ENCODE results near the gene TRAF1.

TRAF1 gene

DNA sequence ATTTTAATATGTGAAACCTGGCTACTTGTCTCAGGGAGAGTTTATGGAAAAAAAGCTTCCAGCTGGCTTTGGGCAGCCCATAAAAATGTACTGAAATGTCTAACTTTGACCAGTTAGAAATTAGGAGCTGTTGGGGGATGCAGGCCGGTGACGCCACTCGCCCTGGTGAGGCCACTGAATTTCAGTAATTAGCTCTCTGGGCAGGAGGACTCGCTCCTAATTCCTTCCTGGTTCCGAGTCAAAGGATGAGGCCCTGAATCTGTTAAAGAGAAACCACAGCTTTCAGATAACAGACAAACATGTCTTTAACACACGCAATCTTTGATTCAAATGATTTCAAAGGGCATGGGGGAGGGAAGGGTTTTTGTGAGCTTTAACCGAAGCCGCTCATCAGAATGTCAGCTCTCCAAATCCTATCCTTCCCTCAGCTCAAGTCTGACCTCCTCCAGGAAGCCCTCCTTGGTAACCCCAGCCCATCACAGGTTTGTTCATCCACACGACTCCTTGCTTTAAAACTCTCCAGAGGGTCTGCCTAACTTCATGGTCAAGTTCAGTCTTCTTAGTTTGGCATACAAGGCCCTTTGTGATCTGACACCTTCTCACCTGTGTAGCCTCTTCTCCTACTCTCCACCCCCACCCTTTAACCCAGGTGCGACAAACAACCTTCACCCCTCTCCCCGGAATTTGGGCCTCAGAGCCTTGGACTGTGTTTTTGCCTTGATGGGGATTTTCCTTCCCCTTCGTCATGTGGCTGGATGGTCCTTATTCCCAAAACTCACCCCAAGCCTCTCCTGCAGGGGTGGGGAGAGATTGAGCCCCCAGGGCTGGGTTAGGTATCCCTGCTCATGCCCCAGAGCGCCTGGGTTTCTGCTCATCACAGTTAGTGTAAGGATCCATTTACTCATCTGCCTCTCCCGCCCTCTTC, 36.0 kb downstream of the TRAF1 start:
- no peak for DNase-seq (ENCODE audit: low spot score)

DNA sequence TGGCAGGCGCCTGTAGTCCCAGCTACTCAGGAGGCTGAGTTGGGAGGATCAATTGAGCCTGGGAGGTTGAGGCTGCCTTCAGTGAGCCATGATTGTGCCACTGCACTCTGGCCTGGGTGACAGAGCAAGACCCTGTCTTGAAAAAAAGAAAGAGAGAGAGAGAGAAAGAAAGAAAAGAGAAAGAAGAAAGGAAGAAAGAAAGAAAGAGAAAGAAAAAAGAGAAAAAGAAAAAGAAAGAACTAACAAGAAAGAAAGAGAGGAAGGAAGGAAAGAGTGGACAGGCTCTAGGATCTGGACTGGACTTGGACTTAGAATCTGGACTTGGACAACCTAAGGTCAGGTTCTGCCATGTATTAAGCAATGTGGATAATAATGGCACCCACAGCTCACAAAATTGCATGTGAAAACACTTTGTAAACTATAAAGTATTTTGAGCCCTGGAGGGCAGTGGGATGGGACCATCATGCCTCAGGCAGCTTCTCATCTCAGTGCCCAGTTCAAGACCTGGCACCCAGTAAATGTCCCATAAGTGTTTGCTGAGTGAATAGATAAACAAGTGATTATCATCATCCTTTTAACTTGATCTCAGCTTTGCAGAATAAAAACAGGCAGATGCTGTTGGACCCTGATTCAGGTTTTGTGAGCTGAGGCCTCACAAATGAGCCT, 36.9 kb downstream of the TRAF1 start:
- DNase-seq (ENCODE audit: low spot score) = no peak

DNA sequence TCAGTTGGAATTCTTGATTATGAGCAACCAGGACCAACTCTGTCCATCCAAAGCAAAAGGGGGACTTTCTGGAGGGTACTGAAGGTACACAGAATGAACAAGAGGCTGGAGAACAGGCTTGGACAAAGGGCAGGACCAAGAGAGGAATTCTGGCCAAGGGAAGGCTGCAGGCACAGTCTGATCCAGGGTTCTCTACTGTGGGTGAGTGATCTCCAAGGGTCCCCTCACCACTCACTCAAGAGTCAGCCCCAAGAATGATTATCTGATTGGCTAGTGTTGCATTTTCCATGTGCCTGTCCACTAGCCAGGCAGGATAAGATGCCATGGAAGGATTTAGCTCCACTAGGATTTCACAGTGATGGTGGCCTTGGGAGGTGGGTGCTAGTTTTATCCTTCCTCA, 38.0 kb downstream of the TRAF1 start:
- DNase-seq (ENCODE audit: low spot score) = no peak

DNA sequence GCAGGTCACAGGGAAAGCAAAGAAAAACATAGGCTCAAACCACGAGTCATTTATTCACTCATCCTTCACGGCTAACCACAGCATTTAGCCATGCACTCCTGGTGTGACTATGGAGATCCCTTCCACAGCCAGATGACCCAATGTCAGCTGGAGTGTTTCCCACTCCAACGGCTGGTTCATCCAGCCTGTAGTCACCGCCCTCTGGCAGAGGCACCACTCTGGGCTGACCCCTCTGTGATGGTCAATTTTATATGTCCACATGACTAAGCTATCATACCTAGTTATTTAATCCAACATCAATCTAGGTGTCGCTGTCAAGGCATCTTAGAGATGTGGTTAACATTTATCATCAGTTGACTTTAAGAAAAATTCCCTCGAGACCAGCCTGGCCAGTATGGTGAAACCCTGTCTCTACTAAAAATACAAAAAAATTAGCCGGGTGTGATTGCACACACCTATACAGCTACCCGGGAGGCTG, 40.1 kb downstream of the TRAF1 start:
- DNase-seq (ENCODE audit: low spot score) = no peak

DNA sequence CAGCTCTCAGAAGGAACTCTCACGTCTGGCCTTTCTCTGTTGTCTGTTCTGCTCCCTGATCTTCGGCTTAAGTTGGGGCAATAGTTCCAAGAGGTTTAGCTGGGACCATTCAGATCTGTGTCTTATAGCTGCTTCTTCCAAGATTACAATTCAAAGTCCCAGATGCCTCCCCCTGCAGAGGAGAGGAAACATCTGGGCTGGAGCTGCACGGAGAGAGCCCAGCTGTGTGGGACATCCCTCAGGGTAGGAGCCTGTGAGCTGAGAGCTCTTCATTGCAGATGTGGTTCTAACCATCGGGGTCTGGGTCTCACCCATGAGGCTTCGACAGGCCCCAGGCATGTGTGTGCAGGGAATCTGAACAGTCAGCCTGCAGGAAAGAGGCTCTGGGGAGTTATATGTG, 40.6 kb downstream of the TRAF1 start:
- no peak for DNase-seq (ENCODE audit: low spot score)

DNA sequence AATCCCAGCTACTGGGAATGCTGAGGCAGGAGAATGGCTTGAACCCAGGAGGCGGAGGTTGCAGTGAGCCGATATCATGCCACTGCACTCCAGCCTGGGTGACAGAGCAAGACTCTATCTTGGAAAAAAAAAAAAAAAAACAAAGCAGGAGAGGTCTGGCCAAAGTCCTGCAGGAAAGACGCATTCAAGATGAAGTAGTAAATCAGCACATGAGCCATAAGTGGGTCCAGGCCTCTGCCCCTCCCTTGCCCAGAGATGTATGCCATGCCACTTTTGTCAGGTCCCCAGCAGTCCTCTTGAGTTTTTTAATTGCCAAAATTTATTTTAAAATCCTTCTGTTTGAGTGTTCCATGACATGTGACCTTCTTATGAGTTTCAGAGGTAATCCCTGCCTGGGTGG, 41.1 kb downstream of the TRAF1 start:
- no peak for DNase-seq (ENCODE audit: low spot score)

DNA sequence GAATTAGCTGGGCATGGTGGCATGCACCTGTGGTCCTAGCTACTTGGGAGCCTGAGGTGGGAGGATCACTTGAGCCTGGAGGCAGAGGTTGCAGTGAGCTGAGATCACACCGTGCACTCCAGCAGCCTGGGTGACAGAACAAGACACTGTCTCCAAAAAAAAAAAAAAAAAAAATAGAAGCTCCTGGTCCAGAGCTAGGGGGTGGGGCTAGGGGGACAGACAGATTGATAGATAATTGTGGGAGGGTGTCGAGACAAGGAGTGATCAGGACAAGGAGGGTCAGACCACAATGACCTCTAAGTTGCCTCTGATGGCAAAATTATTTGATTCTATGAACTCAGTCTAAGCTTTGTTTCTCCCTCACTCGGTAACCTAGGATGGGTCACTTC, 43.0 kb downstream of the TRAF1 start:
- no peak for DNase-seq (ENCODE audit: low spot score)

DNA sequence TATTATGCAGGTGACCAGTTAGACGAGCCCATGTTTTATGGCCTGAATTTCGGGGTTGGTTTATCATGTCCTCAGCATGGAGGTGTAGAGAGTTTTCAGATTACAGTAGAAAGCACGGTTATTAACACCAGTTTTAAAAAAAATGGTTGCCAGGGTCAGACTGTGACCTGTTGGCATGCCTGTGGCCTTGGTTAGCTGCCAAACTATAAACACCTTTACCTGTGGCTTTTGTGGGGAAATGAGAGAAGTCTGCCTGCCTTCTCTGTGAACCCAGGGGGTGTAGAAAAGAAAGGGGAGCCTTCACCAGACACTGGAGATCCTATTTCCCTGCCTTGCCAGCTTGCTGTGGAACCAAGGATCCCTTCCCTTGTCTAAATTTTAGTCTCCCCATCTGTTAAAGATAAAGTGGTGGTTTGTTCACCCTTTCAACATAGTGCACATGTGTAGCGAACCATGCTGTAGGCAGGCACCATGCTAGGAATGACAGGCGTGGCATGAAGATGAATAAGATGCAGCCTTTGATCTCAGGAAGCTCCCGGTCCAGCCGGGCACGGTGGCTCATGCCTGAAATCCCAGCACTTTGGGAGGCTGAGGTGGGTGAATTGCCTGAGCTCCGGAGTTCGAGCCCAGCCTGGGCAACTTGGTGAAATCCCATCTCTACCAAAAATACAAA, 43.5 kb downstream of the TRAF1 start:
- DNase-seq (ENCODE audit: low spot score) = no peak

DNA sequence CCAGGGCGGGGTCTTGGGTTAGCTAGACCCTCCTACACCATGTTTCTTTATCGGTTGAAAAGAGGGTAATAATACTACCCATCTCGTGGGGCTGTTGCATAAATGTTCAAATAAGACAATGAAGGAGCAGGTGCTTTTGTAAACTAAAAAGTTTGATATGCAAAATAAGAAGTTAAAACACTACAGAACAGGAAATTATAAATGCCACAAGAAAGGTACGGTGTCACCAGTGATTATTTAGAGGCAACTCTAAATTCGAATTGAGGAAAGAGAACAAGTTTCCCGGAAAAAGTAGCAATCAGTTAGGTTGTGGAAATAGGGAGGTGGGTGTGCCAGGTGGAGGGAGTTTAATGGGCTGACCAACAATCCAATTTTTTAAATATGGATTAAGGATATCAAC, 47.1 kb downstream of the TRAF1 start:
- DNase-seq (ENCODE audit: low spot score) = no peak

DNA sequence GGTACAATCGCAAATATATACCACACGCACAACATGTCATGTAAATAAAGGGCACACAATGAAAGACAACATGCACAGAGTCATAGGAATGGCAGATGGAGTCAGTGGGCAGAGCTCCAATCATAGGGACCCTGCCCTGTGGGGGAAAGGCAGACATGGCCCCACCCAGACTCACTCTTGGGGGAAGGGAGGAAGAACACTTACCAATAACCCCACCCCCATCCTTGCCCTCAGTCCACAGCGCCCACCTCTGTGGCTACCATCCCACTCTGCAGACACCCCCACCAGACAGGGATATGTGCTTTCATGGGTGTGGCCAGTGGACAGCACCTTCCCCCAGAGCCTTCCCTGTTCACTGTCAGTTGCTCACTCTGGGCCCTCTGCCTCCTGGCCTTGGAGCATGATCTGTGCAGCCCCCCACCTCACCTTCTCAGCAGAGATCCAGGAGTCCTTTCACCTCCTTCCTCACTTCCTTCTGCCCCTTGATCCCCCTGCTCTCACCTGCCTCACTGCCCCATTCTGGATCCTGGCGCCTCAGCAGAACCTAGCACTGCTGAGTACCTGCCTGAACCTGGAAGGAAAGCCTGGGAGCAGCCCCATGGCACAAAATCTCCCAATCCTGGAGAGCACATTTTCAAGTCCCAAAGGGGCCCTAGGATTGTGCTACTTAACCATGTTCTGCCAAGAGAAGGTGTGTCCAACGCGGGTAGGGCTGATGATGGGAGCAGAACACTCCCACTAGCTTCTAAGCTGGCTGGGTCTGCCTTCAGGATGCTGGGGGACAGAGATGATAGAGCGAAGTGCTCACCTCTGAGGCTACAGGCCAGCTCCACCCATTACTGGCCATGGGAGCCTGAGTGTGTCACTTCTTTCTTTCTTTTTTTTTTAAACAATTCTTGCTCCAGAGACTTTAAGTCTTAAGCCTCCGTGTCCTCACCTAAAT, 48.1 kb downstream of the TRAF1 start:
- no peak for DNase-seq (ENCODE audit: low spot score)

DNA sequence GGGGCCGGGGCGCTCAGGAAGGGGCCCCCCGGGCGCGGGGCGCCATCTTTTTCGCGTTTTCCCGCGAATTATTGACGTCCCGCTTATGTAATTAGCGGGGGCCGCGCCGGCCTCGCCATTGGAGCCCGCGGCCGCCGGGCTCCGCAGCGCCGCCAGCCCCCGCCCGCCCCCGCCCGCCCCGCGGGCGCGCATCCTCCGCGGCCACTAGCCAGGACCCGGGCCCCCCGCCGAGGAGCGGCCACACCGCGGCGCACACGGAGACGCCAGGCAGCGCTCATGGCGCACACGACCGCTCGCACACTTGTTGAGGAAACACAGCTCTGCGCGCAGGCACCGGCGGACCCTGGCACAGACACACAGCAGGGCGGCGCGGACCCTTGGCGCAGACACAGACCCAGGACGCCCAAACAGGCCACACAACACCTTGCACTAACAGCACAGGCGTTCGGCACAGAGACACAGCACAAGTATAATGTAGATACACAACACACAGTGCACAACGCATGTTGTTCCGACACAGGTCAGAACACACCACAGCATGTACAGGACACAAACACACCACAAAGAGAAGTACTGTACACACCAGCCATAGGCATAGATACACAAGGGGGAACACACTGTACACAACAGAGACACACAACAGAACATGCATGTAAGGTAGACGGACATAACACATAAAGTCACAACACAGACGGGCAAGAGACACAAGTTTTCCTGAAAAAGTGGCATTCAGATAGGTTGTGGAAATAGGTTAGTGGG, 49.1 kb downstream of the TRAF1 start:
- DNase-seq (ENCODE audit: low spot score) = peak; percentile 79

DNA sequence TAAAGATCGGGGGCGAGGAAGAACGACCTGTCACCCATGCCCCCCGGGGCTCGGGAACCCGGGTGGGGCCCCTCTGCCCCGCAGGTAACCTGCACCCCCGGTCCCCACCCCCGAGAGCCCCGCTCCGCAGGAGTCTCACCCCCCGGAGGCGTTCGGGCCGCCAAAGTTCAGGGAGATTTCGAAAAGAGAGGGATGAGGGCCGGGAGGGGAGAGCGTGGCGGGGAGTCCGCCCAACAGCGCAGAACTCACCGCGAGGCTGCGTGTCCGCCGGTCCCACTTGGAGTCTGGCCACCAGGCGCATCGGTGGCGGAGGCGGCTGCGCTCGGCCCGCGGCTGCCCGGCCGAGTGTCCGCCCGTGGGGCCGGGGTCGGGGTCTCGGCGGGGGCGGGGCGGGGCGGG, 49.8 kb downstream of the TRAF1 start, which contains the start of gene PHF19:
Gene PHF19 (minus strand): TSS at position 347 of the 399 bp plus-strand sequence. CDS start 2,447 bp downstream, outside the sequence.
- no peak for DNase-seq (ENCODE audit: low spot score)

DNA sequence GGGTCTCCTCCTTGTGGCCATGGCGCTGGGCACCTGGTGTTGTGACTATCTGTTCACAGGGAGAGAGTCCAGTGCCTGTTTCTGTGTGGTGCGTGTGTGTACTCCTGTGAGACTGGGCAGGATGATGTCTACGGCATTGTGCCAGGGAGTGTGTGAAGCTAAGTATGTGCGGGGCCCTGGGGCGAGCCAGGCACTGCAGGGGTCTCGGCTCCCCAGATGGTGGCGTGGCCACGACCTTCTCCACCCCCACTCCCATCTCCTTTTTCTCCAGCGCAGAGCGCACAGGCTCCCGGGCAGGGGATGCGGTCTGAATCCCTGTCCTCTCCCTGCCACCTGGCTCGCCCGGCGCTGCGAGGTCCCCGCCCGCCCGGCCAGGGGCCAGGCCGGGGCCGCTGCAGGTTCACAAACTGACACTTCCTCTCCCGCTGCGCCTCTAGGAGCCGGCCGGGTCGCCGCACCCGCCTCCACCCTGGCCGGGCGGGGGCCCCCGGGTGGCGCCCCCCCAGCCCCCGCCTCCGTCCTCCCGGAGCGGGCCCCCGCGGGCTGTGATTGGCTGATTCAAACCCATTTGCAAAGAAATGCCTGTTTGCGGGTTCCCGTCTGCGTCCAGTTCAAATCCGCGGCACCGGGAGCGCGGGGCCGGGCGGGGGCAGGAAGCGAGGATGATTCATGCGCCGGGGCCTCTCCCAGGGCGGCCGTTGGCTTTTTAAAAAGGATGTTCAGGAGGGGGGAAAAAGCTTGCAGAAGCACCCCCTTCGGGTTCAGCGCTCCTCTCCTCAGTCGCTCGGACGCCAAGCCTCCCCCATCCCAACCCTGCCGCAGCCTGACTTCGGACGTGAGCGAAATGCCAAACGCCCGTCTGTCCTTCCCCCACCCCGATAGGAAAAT, 50.4 kb downstream of the TRAF1 start:
- DNase-seq (ENCODE audit: low spot score) = peak; percentile 81

DNA sequence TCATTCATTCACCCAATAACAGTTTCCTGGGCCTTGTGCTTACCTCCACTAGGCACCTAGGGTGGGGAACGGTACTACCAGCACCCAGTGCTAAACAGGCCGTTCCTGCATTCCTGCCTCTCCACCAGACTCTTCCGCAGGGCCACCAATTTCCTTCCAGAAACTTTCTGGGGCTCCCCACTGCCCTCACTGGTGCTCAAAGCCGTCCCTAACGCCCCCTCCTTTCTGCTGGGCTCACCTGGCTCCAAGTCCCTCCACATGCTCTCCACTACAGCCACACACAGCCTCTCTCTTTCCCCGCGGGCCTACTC, 51.0 kb downstream of the TRAF1 start:
- no peak for DNase-seq (ENCODE audit: low spot score)

DNA sequence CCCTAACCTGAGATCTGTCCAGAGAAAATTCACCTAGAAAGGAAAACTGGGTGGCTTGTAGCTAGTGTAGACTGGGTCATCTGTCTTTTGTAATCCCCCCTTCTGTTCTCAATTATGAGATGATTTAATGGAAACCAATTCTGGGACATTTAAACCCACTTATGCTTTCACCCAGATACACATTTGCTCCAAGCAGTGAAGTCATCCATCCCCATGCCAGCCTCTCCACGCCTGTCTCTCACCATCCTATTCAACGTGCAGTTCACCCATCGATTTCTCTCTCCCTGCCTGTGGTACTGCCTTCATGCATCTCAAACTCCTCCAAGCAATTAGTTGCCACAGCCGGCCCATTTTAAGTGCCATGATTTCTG, 51.4 kb downstream of the TRAF1 start:
- no peak for DNase-seq (ENCODE audit: low spot score)

DNA sequence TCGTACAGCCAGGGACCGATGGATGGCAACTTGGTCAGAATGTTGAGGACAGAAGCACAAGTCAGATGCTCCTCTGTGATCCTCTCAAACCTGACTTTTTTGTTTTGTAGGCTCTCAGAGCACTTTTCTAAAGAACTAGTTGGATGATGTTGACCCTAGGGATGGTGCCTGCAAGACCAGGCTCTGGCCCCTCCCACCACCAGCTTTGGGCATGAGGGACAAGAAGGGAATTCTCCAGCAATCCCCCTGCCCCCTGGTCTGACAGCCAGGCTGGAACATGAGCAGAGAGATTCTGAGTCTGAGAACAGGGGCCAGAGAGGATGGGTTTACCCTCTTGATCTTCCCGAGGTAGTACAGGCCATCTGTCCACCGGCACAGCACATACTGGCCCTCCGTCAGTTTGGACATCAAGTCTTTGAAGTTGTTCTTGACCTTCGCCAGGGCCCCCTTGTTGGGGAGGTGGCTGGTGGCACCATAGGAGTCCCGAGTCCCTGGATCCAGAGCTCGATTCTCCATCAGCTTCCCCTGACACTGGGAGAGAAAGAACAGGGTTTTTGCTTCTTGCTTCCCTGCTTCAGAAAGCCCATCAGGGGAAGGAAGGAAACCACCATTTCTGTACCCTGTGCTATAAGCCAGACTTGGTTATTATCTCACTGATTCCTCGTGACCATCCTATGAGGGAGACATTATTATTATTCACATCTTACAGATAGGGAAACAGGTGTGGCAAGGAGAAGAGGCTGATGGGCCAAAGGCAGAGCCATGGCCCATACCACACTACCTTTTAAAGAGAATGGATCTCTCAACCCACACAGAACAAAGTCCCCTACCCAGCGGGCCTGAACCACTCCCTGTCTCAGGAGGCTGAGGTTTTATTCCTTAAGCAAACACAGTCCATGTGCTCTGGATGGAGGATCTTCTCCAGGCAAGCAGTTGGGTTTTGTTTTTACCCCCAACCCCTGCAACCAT, 52.1 kb downstream of the TRAF1 start:
- DNase-seq (ENCODE audit: low spot score) = no peak

DNA sequence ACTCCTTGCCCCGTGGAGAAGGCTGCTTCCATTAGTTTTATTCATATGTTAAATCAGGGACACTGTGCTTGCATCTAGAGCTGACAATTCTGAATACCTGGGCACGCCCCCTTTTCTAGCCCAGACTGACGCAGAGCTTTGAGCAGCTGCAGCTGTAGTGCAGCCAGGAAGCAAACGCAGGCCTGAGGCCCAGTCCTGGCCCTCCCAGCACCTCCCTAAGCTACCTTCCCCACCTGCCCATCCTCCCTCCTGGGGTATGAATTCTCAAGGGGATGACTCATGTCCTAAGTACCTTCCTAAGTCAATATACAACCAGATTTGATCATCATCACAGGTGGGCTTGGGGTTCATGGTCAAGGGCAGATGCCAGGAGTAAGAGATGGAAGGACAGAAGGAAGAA, 53.1 kb downstream of the TRAF1 start:
- DNase-seq (ENCODE audit: low spot score) = peak; percentile 65

DNA sequence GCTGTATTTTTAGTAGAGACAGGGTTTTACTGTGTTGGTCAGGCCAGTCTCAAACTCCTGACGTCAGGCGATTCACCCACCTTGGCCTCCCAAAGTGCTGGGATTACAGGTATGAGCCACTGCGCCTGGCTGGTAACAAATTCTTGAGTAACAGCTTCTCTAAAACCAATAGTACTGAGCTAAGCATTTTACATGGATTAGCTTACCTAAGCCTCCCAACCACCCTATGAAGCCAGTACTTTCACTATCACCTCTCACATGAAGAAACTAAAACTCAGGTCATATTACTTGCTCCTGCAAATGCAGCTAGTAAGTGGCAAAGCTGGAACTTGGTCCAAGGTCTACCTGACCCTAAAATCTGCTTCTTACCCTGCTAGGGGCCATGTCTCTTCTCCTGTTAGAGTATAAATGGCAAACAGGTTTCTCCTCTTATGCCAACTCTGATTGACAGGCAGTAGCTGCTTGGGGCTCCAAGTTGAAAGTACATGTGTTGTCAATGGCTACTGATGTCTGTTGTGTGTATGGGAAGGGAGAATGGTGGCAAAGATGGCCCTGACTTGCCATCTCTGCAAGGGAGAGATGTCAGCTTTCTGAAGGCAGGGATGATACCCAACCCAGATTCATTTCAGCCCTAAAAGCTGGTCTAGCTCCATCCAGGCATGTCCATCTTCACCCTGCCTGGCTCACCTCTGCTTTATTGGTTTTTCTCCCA, 53.6 kb downstream of the TRAF1 start:
- DNase-seq (ENCODE audit: low spot score) = no peak
